COLO668 (cell line): ENCODE measurements around the gene OR5D18.
"Not testable (repeated sequence)": the region's sequence is repeated elsewhere in the genome, so short reads cannot be mapped to it uniquely, and the experiment has no call there.

Experiments used
- DNase-seq: peaks from one replicate; lab custom pipeline; 2025; ENCODE audit not compliant: unreplicated experiment; lab: John Stamatoyannopoulos, UW

OR5D18 gene

DNA sequence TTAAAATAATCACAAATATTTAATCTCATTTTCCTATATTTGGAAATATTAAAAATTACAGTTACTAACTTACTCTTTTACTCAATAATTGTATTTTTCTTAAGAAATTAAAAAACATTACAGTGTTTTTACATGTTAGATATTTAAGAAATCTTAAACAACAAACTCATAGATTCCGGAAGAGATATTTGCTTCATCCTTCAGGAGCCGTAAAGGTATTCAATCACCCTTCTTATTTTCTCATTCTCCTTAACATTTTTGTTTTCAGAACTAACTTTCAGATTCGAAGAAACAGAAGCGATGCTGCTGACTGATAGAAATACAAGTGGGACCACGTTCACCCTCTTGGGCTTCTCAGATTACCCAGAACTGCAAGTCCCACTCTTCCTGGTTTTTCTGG is at the start of gene OR5D18:
OR5D18 (plus strand) TSS at position 301 of the 400 bp plus-strand sequence; CDS start at position 301, 0 bp downstream.
- no peak for DNase-seq

DNA sequence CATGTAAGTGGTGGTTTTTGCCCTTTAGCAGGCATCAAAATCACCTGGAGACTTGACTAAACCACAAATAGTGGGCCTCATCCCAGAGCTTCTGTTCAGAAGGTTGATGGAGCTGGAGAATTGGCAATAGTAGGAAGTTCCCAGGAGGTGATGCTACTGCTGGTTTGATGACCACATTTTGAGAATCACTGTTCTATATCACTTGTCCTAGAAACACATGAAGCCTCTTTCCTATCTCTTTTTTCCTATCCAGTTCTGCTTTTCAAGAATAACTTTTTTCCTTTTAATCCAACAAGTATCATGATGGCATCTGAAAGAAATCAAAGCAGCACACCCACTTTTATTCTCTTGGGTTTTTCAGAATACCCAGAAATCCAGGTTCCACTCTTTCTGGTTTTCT is 46.3 kb upstream of the OR5D18 start, which contains the start of gene OR5D13:
OR5D13 (plus strand) TSS at position 301 of the 400 bp plus-strand sequence; CDS start at position 301, 0 bp downstream.
- no peak for DNase-seq

DNA sequence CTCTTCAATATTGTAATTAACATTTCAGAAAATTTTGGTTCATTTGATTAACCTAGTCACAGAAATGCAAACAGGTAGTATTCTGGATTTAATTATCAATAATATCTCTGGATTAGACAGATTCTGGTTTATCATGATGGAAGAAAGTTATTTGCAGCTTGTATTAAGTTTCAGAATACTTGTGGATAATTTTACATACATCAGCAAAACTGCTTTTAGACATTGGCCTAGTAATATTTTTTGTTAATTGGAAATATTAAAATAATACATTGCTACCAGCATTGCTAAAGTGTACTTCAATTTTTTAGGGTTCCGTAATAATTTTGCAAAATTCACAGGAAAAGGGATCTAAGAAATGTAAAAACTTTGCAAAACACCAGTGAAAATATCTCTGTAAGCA is 27.8 kb upstream of the OR5D18 start:
- DNase-seq: no peak

DNA sequence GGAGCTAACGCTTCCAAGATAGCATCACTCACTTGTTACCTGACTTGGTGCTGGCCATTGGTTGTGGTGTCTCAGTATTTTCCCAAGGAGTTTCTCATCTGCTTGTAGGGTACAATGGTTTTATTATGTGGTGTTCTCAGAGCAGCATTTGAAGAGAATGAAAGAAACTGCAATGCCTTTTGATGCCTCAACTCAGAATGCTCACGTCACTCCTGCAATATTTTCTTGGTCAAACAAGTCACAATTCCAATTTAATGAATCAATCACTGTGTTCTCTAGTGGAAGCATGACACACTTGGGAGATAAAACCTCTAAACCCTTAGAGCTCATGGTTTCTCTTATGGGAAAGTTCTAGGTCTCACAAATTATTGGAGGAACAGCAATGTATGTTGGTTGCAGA is 26.1 kb upstream of the OR5D18 start:
- DNase-seq: no peak

DNA sequence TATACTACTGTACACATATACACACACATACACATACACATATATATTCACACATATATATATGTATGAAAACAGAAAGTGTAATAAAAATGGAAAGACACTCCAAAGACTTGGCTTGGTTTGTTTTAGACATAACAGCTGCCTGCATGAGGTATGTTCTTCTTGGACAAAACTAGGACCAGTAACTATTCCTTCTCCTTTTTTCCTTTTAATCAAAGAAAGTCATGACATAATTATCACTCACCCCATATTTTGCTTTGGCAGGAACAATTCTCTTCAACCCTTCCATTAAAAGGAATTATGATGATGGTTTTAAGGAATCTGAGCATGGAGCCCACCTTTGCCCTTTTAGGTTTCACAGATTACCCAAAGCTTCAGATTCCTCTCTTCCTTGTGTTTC is 24.2 kb upstream of the OR5D18 start, which contains the start of gene OR5D14:
OR5D14 (plus strand) TSS at position 301 of the 400 bp plus-strand sequence; CDS start at position 301, 0 bp downstream.
- no peak for DNase-seq

DNA sequence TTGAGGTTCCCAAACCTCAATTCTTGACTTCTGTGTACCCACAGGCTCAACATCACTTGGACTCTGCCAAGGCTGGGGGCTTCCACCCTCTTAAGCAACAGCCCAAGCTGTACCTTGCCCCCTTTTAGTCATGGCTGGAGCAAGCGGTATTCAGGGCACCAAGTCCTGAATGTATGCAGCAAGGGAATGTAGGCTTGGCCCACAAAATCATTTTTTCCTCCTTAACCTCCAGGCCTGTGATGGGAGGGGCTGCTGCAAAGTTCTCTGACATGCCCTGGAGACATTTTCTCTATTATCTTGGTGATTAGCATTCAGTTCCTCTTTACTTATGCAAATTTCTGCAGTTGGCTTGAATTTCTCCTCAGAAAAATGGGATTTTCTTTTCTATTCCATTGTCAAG is 13.2 kb upstream of the OR5D18 start:
- DNase-seq: no peak

DNA sequence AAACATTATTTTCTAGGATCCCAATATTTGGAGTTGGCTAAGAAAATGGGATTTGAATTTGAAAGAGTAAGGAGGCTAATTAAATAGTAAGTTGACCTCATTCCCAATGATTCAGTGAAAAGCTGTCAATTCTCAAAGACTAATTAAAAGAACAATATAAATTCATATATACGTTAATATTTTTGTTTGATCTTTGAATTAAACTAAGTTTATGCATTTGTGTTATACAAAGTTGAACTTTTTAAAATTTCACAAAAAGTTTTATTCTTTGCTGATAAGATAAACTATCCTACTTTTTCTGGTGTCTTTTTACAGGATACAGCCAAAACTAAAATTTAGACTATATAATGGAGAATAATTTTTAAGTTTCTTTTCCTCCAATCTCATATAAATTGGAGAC is 8.4 kb upstream of the OR5D18 start, which contains the start of gene OR5L1:
OR5L1 (plus strand) TSS at position 301 of the 400 bp plus-strand sequence. CDS start 100 bp downstream, outside the sequence.
- no peak for DNase-seq

DNA sequence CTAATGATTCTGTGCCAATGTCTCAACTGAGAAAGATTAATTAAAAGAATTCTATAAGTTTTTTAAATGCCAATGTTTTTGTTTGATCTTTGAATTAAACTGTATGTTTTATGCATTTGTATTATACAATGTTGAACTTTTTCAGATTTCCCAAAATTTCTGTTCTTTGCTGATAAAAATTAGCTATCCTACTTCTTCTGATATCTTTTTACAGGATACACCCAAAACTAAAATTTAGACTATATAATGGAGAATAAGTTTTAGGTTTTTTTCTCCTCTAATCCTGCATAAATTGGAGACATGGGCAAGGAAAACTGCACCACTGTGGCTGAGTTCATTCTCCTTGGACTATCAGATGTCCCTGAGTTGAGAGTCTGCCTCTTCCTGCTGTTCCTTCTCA is 7.5 kb downstream of the OR5D18 start, which contains the start of gene OR5L2:
OR5L2 (plus strand) TSS at position 301 of the 400 bp plus-strand sequence; CDS start at position 301, 0 bp downstream.
- DNase-seq: no peak

DNA sequence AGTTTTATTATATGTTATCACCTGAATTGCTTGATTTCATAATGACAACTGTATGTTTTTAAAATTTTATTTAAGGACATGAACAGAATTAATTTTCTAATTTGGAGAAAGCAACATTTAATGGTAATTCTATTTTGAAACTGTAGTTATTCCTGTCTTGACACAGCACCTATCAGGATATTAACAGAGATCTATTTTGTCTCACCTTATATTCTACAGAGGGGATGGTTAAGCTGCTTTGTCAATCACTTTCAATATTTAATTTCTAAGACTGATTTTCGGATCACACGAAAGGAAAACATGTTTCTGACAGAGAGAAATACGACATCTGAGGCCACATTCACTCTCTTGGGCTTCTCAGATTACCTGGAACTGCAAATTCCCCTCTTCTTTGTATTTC is 19.0 kb downstream of the OR5D18 start, which contains the start of gene OR5D16:
OR5D16 (plus strand) TSS at position 301 of the 400 bp plus-strand sequence; CDS start at position 301, 0 bp downstream.
- no peak for DNase-seq

DNA sequence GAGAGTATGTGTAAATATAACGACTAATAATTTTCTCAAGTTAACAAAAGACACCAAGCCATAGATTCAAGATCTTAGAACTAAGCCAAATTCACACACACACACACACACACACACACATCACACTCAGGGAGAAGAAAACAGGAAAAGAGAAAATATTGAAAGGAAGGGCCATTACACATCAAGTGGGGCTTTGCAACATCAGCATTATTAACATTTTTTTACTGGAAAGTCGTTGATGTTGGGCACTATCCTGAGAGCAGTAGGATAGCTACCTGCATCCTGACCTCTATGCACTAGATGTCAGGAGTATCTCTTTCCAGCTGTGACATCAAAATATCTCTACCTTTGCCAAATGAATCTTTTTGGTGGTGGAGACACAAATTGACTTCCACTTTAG is 28.0 kb downstream of the OR5D18 start:
- DNase-seq: no peak

DNA sequence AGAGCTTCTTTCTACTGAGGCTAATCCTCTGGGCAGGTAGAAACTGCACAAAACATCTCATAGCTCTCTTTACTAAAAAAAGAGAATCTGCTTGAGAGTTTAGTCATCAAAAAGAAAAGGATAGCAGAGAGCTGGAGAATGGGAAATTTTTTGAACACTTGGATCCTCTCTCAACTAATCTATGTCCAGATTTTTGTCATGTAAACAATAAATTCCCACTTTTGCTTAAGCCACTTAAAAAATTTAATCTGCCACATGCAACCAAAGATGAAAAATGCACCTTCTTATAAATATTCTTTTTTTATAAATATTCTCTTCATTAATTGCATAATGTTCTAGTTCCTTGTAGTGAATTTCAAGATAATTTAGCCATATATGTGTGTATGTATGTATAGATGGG is 29.6 kb downstream of the OR5D18 start:
- no peak for DNase-seq

DNA sequence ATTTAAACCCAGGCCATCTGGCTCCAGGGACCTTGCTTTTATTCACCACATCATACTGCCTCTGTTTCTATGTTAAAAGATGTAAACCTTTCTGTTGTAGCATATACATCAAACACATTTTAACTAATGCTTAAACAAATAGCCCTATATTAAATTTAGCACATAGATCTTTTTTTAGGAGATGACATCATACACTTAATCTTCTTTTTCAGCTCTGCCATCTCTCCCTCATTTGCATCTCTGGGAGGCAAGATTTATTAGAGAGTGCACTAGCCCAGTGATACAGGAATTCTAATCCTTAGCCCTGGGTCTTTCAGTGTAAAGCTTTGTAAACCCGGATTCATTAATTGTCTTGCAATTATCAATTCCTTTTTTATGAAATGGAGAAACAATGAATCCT is 32.7 kb downstream of the OR5D18 start:
- DNase-seq: no peak

DNA sequence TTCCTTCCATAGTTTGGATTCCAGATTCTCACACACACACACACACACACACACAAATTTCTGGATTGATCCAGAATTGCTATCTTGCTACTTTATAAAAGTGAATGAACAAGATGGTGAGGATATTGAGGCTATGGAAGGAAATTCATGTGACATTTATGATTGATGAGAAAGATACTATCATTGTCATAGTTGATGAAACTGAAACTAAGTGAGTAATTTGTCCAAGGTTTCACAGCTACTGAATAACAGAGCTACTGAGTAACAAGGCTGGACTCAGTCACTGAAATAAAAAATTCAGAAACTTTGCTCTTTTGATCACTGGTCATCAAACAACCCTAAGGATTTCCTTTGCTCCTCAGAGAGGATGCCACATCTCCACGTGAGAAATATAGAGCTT is 35.3 kb downstream of the OR5D18 start:
- DNase-seq: no peak

DNA sequence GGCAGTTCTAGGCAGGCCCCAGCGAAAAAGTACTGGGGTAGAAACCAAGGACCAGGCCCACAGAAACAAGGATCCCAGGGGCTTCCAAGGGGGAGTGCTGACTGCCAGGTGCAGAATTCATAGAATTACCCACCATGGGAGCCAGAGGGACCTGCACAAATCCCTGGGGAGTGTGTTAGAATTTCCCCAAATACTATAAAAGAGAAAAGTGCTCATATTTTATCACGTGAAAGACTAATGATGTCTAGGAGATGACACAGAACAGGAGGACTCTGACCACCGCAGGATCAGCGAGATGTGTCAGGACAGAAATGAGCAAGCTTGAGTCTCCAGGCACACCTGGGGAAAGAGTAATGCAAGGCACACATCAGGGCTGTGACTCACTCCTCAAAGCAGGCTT is 47.9 kb downstream of the OR5D18 start:
- DNase-seq: not testable (repeated sequence)
